Endometrium (tissue), 2 donors: ENCODE results near the gene XYLT1.
"Not testable (repeated sequence)": the region's sequence is repeated elsewhere in the genome, so short reads cannot be mapped to it uniquely, and the experiment has no call there.

Experiments used
- FAIRE-seq: peaks from 2 replicates; lab custom pipeline; 2012; peaks lifted over from hg19 to GRCh38; lab: Jason Lieb, UNC
- donor health status: control.
- donor health status: control.

XYLT1 gene, protein sequence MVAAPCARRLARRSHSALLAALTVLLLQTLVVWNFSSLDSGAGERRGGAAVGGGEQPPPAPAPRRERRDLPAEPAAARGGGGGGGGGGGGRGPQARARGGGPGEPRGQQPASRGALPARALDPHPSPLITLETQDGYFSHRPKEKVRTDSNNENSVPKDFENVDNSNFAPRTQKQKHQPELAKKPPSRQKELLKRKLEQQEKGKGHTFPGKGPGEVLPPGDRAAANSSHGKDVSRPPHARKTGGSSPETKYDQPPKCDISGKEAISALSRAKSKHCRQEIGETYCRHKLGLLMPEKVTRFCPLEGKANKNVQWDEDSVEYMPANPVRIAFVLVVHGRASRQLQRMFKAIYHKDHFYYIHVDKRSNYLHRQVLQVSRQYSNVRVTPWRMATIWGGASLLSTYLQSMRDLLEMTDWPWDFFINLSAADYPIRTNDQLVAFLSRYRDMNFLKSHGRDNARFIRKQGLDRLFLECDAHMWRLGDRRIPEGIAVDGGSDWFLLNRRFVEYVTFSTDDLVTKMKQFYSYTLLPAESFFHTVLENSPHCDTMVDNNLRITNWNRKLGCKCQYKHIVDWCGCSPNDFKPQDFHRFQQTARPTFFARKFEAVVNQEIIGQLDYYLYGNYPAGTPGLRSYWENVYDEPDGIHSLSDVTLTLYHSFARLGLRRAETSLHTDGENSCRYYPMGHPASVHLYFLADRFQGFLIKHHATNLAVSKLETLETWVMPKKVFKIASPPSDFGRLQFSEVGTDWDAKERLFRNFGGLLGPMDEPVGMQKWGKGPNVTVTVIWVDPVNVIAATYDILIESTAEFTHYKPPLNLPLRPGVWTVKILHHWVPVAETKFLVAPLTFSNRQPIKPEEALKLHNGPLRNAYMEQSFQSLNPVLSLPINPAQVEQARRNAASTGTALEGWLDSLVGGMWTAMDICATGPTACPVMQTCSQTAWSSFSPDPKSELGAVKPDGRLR

DNA sequence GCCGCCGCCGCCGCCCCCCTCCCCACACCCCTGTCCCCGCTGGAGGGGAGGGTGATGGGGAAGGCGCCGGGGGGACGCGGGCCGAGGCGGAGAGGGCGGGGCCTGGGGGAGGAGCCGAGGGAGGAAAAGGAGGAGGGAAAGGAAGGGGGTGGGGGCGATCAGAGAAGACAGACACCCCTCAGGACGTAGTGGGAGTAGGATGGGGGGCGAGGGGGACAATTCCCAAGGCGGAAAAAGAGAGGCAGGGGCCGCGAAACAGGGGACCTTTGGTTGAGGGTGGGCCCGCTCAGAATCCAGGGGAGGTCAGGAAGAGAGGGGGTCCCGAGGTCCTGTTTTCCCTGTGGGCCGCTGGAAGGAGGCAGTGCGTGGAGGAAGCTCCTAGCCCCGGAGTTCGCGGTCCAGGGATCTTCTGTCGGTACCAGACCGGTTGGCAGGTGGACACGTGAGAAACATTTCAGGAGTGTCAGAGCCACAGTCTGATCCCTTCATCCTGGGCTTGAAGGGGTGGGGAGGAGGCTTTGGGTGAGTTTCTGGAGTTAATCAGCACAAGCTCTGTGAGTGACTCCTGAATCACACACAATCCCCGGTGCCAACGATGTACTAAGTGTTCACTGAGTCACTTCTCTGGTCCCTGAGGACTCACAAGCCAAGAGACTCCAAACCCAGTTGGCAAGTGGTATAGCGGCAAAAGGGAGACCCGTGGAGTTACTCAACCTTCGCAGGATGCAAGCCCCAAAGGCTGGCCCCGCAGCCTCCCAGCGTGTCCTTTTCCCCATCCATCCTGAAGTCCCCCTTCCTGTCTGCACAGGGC, at the start of gene XYLT1:
Gene XYLT1, minus strand, starts transcription at position 53 of the 811 bp plus-strand sequence. CDS start 164 bp downstream, outside the sequence.
- FAIRE-seq, result no peak

DNA sequence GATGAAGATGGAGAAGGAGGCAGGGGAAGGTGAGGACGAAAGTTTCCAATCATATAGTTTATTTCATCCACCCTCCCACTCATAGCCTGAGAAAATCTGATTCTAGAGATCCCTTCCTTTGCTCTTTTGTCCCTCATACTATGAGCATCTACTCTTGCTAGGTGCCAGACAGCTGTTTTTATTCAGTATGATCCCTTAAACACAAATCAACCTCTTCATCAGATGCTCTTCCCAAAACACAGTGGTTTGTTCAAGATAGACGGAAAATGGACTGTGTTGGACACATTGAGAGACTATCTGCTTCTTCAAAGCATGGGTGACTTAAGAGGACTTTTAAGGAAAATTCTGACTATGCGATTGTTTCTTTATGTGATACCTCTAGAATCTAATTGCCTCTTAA, 49.4 kb upstream of the XYLT1 start:
- FAIRE-seq, result no peak

DNA sequence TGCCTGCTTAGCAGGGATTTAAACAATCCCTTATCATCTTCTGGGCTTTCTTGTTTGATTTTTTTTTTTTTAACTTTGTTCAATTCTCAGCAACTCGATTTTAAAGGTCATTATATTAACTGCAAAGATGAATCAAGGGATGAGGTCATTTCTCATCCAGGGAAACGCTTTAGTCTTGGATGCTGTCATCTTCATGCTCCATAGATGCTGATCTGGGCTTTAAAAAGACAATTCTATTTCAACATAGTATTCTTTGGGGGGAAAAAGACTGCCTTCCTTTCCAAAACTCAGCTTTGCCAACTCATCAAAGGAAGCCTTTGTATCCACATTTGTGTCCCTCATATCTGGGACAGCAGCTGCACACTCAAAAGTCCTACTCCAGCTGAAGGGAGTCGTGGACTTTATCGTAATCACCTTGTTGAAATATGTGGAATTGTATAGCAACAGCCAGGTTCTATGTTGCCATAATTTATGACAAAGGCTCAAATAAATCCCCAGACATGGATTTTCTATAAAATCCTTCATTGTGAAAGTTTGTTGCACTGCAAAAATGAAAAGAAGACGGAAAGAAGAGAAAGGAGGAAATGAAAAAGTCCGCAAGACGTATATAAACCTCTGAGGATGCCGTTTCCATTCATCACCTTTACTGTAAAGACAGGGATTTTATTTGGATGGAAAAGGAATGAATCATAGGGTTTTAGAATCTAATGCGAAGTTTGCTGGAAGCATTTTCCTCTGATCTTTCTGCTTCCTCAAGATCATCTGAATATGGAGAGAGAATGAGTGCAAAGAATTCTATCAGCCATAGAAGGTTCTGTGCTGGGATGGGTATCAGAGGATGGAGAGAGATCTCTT, 48.6 kb upstream of the XYLT1 start:
- no peak for FAIRE-seq

GRCh38 chr16:17518441-17518840, 47.7 kb upstream of the XYLT1 start:
- FAIRE-seq, result no peak

GRCh38 chr16:17515421-17516210, 44.9 kb upstream of the XYLT1 start:
- FAIRE-seq, result no peak

- FAIRE-seq, result no peak
Observed at GRCh38 chr16:17512636-17513220, 42.0 kb upstream of the XYLT1 start.

DNA sequence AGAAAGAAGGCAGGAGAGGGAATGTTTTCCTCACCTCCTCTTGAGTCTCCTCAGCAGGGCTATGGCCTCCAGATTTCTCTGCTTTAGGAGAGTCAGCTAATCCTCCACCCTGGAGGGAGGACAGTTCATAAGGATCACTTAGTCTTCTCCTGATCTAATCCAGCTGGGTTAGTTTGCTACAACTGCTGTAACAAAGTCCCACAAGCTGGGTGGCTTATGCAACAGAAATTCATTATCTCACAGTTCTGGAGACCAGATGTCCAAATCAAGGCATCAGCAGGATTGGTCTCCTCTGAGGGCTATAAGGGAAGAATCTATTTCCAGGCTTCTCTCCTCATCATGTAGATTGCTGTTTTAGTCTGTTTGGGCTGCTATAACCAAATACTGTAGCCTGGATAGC, 40.6 kb upstream of the XYLT1 start:
- FAIRE-seq, result no peak

GRCh38 chr16:17510567-17510966, 39.8 kb upstream of the XYLT1 start:
- no peak for FAIRE-seq

GRCh38 chr16:17509194-17509593, 38.4 kb upstream of the XYLT1 start:
- no peak for FAIRE-seq

GRCh38 chr16:17508303-17508702, 37.5 kb upstream of the XYLT1 start:
- no peak for FAIRE-seq

- not testable (repeated sequence) for FAIRE-seq
Observed at GRCh38 chr16:17507516-17507915, 36.8 kb upstream of the XYLT1 start.

DNA sequence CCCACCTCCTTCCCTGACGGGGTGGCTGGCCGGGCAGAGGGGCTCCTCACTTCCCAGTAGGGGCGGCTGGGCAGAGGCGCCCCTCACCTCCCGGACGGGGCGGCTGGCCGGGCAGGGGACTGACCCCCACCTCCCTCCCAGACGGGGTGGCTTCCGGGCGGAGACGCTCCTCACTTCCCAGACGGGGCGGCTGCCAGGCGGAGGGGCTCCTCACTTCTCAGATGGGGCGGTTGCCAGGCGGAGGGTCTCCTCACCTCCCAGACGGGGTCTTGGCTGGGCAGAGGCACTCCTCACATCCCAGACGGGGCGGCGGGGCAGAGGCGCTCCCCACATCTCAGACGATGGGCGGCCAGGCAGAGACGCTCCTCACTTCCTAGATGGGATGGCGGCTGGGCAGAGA, 35.1 kb upstream of the XYLT1 start:
- FAIRE-seq, result not testable (repeated sequence)

GRCh38 chr16:17504050-17504449, 33.3 kb upstream of the XYLT1 start:
- no peak for FAIRE-seq

- FAIRE-seq, result no peak
Observed at GRCh38 chr16:17503331-17503730, 32.6 kb upstream of the XYLT1 start.

- no peak for FAIRE-seq
Observed at GRCh38 chr16:17501321-17501720, 30.6 kb upstream of the XYLT1 start.

DNA sequence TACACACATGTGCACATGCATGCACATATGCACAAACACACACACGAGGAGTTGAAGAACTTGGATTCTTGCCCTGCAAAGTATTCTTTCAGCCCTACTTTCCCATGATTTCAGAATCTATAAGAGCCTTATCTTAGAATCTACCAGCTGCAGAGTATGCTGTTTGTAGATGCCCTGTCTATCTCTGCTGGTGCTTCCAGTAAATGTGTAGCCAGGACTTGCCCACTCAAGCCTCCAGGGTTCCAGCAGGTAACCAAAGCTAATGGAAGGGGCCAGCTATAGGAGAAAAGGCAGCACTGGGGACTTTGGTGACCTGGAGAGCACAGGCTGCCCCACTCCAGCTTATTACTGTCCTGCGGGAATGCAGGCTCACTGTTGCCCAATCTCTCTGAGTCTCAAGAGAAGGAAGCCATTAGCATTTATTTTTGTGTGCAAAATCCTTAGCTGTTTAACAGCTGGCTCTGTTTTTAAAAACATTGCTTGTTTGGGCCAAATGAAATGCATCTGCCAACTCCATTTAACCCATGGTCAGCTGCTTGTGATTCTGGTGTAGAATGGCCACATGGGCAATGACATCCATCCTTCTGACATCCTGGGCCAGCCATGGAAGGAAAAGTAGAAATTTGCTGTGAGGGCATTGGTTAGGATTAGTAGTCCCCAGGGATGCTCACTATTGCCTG, 28.6 kb upstream of the XYLT1 start:
- FAIRE-seq, result no peak

GRCh38 chr16:17497648-17498047, 26.9 kb upstream of the XYLT1 start:
- FAIRE-seq, result no peak

DNA sequence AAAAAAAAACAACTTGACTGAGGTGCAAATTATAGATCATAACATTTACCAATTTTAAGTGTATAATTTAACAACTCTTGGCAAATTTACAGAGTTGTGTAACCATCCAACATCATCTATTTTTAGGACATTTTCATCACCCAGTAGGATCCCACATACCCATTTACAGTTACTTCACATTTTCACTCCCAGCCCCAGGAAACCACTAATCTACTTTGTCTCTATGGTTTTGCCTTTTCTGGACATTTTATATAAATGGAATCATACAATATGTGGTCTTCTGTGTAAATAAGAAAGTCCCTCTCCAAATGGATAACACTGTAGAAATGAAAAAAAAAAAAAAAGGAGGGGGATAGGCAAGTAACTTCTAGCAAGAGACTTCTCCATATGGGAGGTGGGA, 26.1 kb upstream of the XYLT1 start:
- no peak for FAIRE-seq

DNA sequence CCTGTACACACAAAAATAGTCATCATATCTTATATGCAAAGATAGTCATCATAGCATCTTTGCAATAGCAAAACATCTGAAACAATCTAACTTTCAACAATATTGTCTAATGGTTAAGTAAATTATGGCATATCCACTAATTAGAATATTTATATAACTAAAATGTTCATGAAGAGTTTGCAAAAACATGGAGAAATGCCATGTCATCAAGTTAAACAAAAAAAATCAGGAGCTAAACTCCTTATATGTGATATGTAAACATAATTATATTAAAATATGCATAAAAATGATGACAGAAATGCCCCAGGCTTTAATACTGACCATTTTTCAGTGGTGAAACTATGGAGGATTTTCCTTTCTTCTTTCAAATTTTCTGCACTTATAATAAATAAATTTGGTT, 22.3 kb upstream of the XYLT1 start:
- no peak for FAIRE-seq
